Subcutaneous abdominal adipose tissue (tissue), 5 donors: ENCODE results near the gene IFNAR1.
"Not testable (repeated sequence)": the region's sequence is repeated elsewhere in the genome, so short reads cannot be mapped to it uniquely, and the experiment has no call there.

Experiments
- H3K27ac ChIP-seq: one replicate; pipeline ENCODE4 v1.7.0; 2013; ENCODE audit warnings: low read depth, mild to moderate bottlenecking, inconsistent platforms, low read length, moderate library complexity
- H3K27me3 ChIP-seq, 5 donors: one replicate each; pipeline ENCODE4 v1.7.0; 2013; ENCODE audit warnings: low read length in 5 of 5, inconsistent platforms in 1 of 5; ENCODE audit not compliant: control insufficient read depth in 5 of 5, insufficient read depth in 4 of 5
- H3K36me3 ChIP-seq, 5 donors: one replicate each; pipeline ENCODE4 v1.7.0; 2013; ENCODE audit warnings: low read length in 5 of 5; ENCODE audit not compliant: control insufficient read depth in 5 of 5, insufficient read depth in 5 of 5
- H3K4me1 ChIP-seq, 5 donors: one replicate each; pipeline ENCODE4 v1.7.0; 2013; ENCODE audit warnings: low read length in 5 of 5, mild to moderate bottlenecking in 3 of 5, moderate library complexity in 1 of 5; ENCODE audit not compliant: control insufficient read depth in 5 of 5, insufficient read depth in 5 of 5
- H3K4me3 ChIP-seq, 5 donors: one replicate each; pipeline ENCODE4 v1.7.0; 2013; ENCODE audit warnings: low read length in 5 of 5, low read depth in 1 of 5
- H3K9ac ChIP-seq, 5 donors: one replicate each; pipeline ENCODE4 v1.7.0; 2013; ENCODE audit warnings: low read length in 5 of 5, mild to moderate bottlenecking in 4 of 5, moderate library complexity in 3 of 5
- H3K9me3 ChIP-seq, 5 donors: one replicate each; pipeline ENCODE4 v1.7.0; 2013; ENCODE audit warnings: low read length in 5 of 5; ENCODE audit not compliant: control insufficient read depth in 5 of 5
- donor health status: healthy.
- donor health status: healthy.
- donor health status: healthy.
- donor health status: healthy.
- donor health status: healthy.

IFNAR1 gene

DNA sequence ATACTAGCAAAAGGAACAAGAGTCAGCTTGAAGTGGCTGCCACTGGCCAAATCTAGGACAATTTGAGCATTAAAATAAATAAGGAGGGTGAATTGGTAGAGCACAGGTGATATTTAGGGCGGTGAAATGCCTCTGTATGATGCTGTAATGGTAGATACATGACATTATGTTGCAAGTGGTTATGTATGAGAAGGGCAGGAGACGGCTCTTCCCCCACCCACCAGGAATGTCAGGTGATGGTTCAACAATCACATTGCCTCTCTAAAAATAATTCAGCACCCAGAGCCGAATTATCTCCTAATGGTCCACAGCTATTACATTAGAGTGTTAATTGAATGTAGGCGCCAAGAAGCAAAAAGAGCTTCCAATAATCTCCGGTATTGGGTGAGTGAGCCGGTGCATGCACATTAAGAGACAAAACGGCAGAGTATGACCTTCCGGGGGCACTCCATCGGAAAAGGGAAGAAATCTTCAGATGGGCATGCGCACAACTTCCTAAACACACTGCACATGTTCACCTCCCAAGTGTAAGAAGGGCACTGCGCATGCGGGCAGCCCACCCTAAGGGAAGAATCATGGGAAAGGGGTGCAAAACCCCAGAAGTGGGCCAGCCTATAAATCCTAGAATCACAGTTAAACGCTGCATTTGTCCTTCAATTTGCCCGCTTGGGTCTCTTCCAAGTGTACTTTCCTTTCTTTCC lies 6.8 kb upstream of the IFNAR1 start:
- no peaks in the 10 kb centered on the region for H3K9me3 ChIP-seq
- no peak overlapping the region for H3K27ac ChIP-seq
- H3K4me1 ChIP-seq, result peaks cover 0 to 4% (median 0%) of the 10 kb centered on the region in 5 donors
- H3K36me3 ChIP-seq, result no peaks in the 10 kb centered on the region
- H3K27me3 ChIP-seq, result no peaks in the 10 kb centered on the region
- H3K9ac ChIP-seq, result no peak overlapping the region
- H3K4me3 ChIP-seq, result no peak overlapping the region

DNA sequence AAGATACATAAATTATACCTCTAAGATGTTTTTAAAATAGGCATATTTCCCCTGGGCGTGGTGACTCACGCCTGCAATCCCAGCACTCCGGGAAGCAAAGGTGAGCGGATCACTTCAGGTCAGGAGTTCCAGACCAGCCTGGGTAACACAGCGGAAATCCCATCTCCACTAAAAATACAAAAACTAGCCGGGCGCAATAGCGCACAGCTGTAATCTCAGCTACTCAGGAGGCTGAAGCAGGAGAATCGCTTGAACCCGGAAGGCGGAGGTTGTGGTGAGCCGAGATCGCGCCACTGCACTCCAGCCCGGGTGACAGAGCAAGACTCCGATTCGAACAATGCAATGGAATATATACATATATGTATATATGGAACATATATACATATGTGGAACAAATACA lies 3.8 kb upstream of the IFNAR1 start:
- peaks cover 0 to 19% (median 6%) of the 10 kb centered on the region in 5 donors for H3K4me1 ChIP-seq
- not testable (repeated sequence) for H3K9me3 ChIP-seq, H3K9ac ChIP-seq

DNA sequence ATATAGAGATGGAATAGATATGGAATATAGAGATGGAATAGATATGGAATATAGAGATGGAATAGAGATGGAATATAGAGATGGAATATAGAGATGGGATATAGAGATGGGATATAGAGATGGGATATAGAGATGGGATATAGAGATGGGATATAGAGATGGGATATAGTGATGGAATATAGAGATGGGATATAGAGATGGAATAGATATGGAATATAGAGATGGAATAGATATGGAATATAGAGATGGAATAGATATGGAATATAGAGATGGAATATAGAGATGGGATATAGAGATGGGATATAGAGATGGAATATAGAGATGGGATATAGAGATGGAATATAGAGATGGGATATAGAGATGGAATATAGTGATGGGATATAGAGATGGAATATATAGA lies 1.2 kb upstream of the IFNAR1 start:
- H3K27me3 ChIP-seq, H3K36me3 ChIP-seq, H3K9me3 ChIP-seq: not testable (repeated sequence)
- Histone ChIP-seq H3K27ac (peak overlapping the region; percentile 100), H3K4me3 (peak overlapping the region in 3 of 5 donors; percentile 90 to 99 (median 96)), H3K9ac (peak overlapping the region in 1 of 5 donors; percentile 99), H3K4me1 (peaks cover 0 to 35% (median 18%) of the 10 kb centered on the region in 5 donors)

More for the DNA sequence above, 3.8 kb upstream of the IFNAR1 start:
- not testable (repeated sequence) for H3K4me3 ChIP-seq, H3K27ac ChIP-seq, H3K36me3 ChIP-seq, H3K27me3 ChIP-seq

DNA sequence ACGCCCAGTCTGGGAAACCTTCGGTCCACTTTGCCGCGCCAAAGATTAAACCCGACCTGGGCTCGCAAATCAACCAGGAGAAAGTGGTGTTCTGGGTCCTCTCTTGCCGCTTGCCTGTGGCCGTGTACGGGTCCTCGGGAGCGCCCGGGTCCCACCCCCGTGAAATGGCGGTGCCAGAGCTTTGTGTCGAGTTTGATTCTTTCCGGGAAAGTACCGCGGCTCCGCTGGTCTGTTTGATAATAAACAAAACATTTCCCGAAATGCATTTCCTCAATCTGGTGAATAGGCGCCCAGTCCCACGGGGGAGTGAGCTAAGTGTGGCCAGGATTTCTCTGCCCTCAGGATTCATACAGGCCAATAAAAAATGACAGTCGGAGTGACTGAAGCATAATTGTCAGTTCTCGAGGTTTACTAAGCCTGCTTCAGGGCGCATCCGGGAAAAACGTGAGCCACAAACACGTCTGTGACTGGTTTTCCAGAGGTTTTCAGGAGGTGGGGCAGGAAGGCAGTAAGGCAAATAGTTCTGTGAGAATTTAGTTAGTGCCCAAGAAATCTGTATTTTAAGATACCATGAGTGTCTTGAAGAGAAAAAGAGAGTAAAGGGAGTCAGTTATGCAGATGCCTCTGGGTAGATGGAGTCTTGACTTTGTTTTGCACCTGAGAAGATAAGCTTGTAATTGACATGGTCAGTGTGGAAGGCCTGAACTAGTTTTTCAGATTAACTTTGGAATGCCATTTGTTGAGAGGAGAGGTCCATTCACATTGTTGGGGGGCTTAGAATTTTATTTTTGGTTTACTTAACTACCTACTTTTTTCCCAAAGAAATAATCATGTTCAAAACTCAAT lies 675 bp downstream of the IFNAR1 start:
- Histone ChIP-seq H3K27ac (peak overlapping the region; percentile 100), H3K9ac (peak overlapping the region; percentile 87 to 99 (median 97)), H3K4me1 (peaks cover 0 to 35% (median 18%) of the 10 kb centered on the region in 5 donors), H3K4me3 (peak overlapping the region; percentile 78 to 99 (median 96)), H3K36me3 (no peaks in the 10 kb centered on the region), H3K27me3 (no peaks in the 10 kb centered on the region), H3K9me3 (no peaks in the 10 kb centered on the region)

DNA sequence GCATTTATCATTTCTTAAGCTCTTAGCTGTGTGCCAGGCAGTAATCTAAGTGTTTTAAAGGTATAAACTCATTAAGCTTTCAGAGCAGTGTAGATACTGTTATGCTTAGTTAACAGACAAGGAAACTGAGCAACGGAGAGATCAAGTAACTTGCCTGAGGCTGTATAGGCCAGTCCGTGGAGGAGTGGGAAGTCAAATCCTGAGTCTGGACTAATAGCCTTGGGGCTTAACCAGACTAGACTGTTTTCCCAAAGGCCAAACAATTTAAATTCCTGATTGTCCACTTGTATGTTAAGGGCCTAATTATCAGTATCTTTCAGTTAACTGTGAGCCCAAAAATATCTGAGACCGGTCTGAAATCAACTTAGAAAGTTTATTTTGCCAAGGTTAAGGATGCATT lies 2.6 kb downstream of the IFNAR1 start:
- Histone ChIP-seq H3K36me3 (peaks cover 2 to 16% (median 10%) of the 10 kb centered on the region in 5 donors), H3K4me1 (peaks cover 2 to 35% (median 18%) of the 10 kb centered on the region in 5 donors), H3K4me3 (no peak overlapping the region), H3K27me3 (no peaks in the 10 kb centered on the region), H3K9me3 (peaks cover 0 to 4% (median 0%) of the 10 kb centered on the region in 5 donors), H3K9ac (no peak overlapping the region), H3K27ac (no peak overlapping the region)

DNA sequence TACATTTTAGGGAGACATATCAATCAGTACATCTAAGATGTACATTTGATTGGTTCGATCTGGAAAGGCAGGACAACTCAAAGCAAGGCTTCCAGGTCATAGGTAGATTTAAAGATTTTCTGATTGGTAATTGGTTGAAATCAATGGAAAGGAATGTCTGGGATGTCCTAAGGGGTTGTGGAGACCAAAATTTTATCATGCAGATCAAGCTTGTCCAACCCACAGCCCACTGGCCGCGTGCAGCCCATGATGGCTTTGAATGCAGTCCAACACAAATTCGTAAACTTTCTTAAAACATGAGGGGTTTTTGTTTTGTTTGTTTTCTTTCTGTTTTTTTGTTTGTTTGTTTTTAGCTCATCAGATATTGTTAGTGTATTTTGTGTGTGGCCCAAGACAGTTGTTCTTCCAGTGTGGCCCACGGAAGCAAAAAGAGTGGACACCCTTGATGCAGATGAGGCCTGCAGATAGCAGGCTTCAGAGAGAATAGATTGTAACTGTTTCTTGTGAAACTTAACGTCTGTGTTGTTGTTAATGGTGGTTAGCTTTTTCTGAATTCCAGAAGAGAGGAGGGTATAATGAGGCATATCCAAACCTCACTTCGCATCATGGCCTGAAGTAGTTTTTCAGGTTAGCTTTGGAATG lies 3.1 kb downstream of the IFNAR1 start:
- H3K36me3 ChIP-seq, result peaks cover 2 to 16% (median 10%) of the 10 kb centered on the region in 5 donors
- no peaks in the 10 kb centered on the region for H3K27me3 ChIP-seq
- no peak overlapping the region for H3K4me3 ChIP-seq
- H3K9me3 ChIP-seq, result peaks cover 0 to 5% (median 0%) of the 10 kb centered on the region in 5 donors
- H3K4me1 ChIP-seq, result peaks cover 2 to 35% (median 18%) of the 10 kb centered on the region in 5 donors
- H3K9ac ChIP-seq, result no peak overlapping the region
- H3K27ac ChIP-seq, result no peak overlapping the region

DNA sequence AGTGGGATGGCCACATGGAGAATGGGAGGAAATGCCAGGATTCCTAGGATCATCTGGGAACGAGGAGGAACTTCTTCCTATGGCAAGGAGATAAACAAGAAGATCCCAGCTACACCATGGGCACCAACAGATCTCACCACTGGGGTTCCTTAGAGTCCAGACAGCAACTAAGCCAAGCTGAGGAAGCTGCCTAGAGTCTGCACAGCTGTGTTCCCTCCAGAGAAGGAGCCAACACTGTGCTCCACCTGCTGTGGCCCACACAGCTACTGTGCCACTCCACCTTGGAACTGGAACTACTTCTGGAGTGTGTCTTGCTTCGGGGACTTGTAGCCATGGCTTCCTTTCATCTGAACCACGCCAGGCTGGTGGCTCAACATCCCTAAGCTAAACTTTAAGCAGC lies 6.0 kb downstream of the IFNAR1 start:
- Histone ChIP-seq H3K27me3 (no peaks in the 10 kb centered on the region), H3K4me3 (no peak overlapping the region), H3K27ac (no peak overlapping the region), H3K9me3 (peaks cover 0 to 12% (median 0%) of the 10 kb centered on the region in 5 donors), H3K9ac (no peak overlapping the region), H3K4me1 (peaks cover 2 to 26% (median 16%) of the 10 kb centered on the region in 5 donors), H3K36me3 (peaks cover 2 to 16% (median 11%) of the 10 kb centered on the region in 5 donors)

DNA sequence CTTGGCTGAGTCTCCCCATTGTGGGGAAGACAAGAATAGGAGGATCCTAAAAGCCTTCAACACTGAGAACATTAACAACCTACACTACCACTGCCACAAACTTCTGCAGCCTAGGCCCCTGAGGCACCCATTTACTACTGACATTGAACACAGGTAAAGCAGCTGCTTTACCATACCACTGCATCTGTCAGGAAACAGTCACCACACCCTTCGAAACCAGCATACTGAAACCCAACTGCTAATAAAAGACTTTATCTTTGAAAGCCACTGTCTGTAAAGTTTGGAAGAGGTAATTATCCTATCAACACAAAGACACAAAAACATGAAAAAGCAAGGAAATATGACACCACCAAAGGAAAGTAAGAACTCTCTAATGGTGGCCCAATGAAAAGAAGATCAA lies 7.4 kb downstream of the IFNAR1 start:
- peaks cover 0 to 12% (median 0%) of the 10 kb centered on the region in 5 donors for H3K9me3 ChIP-seq
- peaks cover under 1 to 12% (median 2%) of the 10 kb centered on the region in 5 donors for H3K4me1 ChIP-seq
- no peak overlapping the region for H3K27ac ChIP-seq
- H3K4me3 ChIP-seq, result no peak overlapping the region
- no peak overlapping the region for H3K9ac ChIP-seq
- peaks cover 2 to 16% (median 16%) of the 10 kb centered on the region in 5 donors for H3K36me3 ChIP-seq
- H3K27me3 ChIP-seq, result no peaks in the 10 kb centered on the region

DNA sequence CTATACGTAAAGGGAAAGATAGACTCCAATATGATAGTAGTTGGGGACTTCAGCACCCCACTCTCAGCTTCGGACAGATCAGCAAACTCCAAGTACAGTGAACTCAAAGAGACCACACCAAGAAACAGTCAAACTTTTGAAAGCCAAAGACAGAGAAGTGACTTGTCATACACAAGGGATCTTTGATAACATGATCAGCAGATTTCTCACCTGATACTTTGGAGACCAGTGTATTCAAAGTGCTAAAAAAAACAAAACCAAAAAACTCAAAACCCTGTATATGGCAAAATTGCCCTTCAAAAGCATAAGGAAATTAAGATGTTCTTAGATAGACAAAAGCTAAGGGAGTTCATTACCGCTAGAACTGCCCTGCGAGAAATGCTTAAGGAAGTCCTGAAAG lies 9.4 kb downstream of the IFNAR1 start:
- no peak overlapping the region for H3K4me3 ChIP-seq
- peaks cover 8 to 21% (median 16%) of the 10 kb centered on the region in 5 donors for H3K36me3 ChIP-seq
- no peak overlapping the region for H3K27ac ChIP-seq
- H3K27me3 ChIP-seq, result no peaks in the 10 kb centered on the region
- H3K4me1 ChIP-seq, result peaks cover 0 to 4% (median 0%) of the 10 kb centered on the region in 5 donors
- H3K9ac ChIP-seq, result no peak overlapping the region
- peaks cover 0 to 12% (median 0%) of the 10 kb centered on the region in 5 donors for H3K9me3 ChIP-seq
